Vagina (tissue), 2 donors: ENCODE measurements around the gene TEX26.

ENCODE experiments used
- CTCF ChIP-seq, 3 experiments: fragments of 450-650 bp in 2 of 3; fragments of 200-600 bp in 1 of 3; sonication (generic) in 1 of 3; IDR thresholded peaks; one replicate each; pipeline ENCODE4 v1.5.1; 2017 to 2019; ENCODE audit warnings: antibody characterized with exemption in 3 of 3, mild to moderate bottlenecking in 2 of 3, moderate library complexity in 2 of 3
- POLR2A ChIP-seq, 2 donors: fragments of 450-650 bp; IDR thresholded peaks; one replicate each; pipeline ENCODE4 v1.6.1; 2017; ENCODE audit warnings: antibody characterized with exemption in 2 of 2, mild to moderate bottlenecking in 2 of 2, moderate library complexity in 2 of 2
- POLR2AphosphoS5 ChIP-seq, 2 donors: sonication (generic); formaldehyde crosslinking; IDR thresholded peaks; one replicate each; pipeline ENCODE4 v1.9.0; 2017; ENCODE audit warnings: antibody characterized with exemption in 2 of 2, mild to moderate bottlenecking in 2 of 2, low read depth in 1 of 2; ENCODE audit not compliant: insufficient read depth in 1 of 2

GRCh38 chr13:31011193-31011860, 78.9 kb downstream of the TEX26 start:
- TF ChIP-seq CTCF (IDR thresholded peaks at IDR 0.05) (no peak), POLR2A (IDR thresholded peaks at IDR 0.05) (no peak), POLR2AphosphoS5 (IDR thresholded peaks at IDR 0.05; ENCODE audit: insufficient read depth in 1 of 2, low read depth in 1 of 2) (no peak)
